HL-60 (cell line): ENCODE data around the gene PPL.

Source experiments
- DNase-seq, 2 experiments: peaks; one replicate each; pipeline ENCODE4 v3.0.0-alpha.2; 2010 to 2020; ENCODE audit warnings: low read depth in 1 of 2, low spot score in 1 of 2
- H3K27ac ChIP-seq: fragments of 250-450 bp; sonication (Bioruptor Pico); replicated peaks from 2 replicates; pipeline ENCODE4 v1.5.1; 2020; ENCODE audit warnings: mild to moderate bottlenecking, moderate library complexity
- H3K27me3 ChIP-seq: fragments of 250-450 bp; sonication (Bioruptor Pico); 2 replicates; pipeline ENCODE4 v1.5.1; 2021; ENCODE audit warnings: mild to moderate bottlenecking, moderate library complexity; ENCODE audit not compliant: insufficient read depth, poor library complexity, severe bottlenecking
- H3K4me3 ChIP-seq: replicated peaks from 2 replicates; pipeline ENCODE4 v1.5.1; 2011; ENCODE audit warnings: mild to moderate bottlenecking, control low read depth, low read length; ENCODE audit not compliant: insufficient read depth
- GABPA ChIP-seq: IDR thresholded peaks from 2 replicates; pipeline ENCODE4 v1.6.1; 2012; ENCODE audit warnings: low read depth
- POLR2AphosphoS5 ChIP-seq: IDR thresholded peaks from 2 replicates; pipeline ENCODE4 v1.6.1; 2012; ENCODE audit warnings: low read depth
- SPI1 ChIP-seq: IDR thresholded peaks from 2 replicates; pipeline ENCODE4 v1.6.1; 2012; ENCODE audit warnings: low read depth, mild to moderate bottlenecking, borderline replicate concordance
- TF ChIP-seq, protein P1 (sequence below): IDR thresholded peaks from one replicate; pipeline ENCODE4 v1.5.1; 2011; ENCODE audit warnings: low read length, control low read depth, inconsistent platforms; ENCODE audit not compliant: insufficient read depth
- TF ChIP-seq, protein P2 (sequence below): IDR thresholded peaks from 2 replicates; pipeline ENCODE4 v1.6.1; 2012; ENCODE audit warnings: low read depth; ENCODE audit not compliant: insufficient replicate concordance

Gene PPL

DNA sequence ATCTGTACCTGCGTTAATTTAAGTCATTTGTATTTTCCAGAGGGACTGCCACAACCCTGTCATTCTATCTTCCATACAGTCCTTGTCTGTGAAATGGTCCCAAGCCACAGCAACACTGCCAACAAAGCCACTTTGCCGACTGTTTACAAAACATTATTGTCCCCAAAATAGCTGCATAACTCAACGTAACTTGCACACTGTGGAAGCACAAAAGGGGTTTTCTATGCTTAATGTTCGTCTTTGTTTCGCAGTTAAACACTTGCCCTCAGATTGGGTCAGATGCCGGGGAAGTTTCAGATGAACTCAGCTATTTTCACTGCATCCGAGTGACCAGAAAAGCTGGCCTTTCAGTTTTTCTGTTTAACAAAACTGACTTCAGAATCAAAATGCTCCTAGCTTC is 25.8 kb upstream of the PPL start:
- H3K4me3 ChIP-seq: no peak overlapping the region
- no peak for DNase-seq
- TF ChIP-seq GABPA: no peak
- no peak for TF ChIP-seq SPI1
- TF ChIP-seq, protein P1, sequence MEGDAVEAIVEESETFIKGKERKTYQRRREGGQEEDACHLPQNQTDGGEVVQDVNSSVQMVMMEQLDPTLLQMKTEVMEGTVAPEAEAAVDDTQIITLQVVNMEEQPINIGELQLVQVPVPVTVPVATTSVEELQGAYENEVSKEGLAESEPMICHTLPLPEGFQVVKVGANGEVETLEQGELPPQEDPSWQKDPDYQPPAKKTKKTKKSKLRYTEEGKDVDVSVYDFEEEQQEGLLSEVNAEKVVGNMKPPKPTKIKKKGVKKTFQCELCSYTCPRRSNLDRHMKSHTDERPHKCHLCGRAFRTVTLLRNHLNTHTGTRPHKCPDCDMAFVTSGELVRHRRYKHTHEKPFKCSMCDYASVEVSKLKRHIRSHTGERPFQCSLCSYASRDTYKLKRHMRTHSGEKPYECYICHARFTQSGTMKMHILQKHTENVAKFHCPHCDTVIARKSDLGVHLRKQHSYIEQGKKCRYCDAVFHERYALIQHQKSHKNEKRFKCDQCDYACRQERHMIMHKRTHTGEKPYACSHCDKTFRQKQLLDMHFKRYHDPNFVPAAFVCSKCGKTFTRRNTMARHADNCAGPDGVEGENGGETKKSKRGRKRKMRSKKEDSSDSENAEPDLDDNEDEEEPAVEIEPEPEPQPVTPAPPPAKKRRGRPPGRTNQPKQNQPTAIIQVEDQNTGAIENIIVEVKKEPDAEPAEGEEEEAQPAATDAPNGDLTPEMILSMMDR: no peak
- no peak for TF ChIP-seq POLR2AphosphoS5
- TF ChIP-seq, protein P2, sequence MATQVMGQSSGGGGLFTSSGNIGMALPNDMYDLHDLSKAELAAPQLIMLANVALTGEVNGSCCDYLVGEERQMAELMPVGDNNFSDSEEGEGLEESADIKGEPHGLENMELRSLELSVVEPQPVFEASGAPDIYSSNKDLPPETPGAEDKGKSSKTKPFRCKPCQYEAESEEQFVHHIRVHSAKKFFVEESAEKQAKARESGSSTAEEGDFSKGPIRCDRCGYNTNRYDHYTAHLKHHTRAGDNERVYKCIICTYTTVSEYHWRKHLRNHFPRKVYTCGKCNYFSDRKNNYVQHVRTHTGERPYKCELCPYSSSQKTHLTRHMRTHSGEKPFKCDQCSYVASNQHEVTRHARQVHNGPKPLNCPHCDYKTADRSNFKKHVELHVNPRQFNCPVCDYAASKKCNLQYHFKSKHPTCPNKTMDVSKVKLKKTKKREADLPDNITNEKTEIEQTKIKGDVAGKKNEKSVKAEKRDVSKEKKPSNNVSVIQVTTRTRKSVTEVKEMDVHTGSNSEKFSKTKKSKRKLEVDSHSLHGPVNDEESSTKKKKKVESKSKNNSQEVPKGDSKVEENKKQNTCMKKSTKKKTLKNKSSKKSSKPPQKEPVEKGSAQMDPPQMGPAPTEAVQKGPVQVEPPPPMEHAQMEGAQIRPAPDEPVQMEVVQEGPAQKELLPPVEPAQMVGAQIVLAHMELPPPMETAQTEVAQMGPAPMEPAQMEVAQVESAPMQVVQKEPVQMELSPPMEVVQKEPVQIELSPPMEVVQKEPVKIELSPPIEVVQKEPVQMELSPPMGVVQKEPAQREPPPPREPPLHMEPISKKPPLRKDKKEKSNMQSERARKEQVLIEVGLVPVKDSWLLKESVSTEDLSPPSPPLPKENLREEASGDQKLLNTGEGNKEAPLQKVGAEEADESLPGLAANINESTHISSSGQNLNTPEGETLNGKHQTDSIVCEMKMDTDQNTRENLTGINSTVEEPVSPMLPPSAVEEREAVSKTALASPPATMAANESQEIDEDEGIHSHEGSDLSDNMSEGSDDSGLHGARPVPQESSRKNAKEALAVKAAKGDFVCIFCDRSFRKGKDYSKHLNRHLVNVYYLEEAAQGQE: no peak
- H3K27ac ChIP-seq: no peak overlapping the region
- peaks cover 7% of the 10 kb centered on the region for H3K27me3 ChIP-seq

DNA sequence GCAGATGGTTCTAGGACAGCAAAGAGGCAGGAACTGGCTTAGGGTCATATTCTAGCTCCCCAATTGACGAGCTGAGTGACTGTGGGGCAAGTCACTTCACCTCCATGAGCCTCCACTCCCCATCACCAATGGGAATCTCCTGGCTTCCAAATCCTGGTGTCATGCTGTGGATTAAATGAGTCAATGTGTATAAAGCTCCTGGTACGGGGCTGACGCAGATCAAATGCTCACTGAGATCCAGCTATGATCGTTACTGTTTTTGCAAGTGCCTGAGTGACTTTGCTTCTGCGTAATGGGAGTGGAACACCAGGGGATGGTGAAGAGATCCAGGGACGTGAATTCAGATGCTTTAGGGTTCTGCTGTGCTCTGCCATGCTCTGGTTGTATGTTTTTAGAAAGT is 23.6 kb upstream of the PPL start:
- H3K27me3 ChIP-seq: peaks cover 7% of the 10 kb centered on the region
- TF ChIP-seq, protein P1: no peak
- TF ChIP-seq, protein P2: no peak
- TF ChIP-seq POLR2AphosphoS5 (no peak), GABPA (no peak), SPI1 (no peak)
- DNase-seq: no peak
- H3K4me3 ChIP-seq: no peak overlapping the region
- no peak overlapping the region for H3K27ac ChIP-seq

DNA sequence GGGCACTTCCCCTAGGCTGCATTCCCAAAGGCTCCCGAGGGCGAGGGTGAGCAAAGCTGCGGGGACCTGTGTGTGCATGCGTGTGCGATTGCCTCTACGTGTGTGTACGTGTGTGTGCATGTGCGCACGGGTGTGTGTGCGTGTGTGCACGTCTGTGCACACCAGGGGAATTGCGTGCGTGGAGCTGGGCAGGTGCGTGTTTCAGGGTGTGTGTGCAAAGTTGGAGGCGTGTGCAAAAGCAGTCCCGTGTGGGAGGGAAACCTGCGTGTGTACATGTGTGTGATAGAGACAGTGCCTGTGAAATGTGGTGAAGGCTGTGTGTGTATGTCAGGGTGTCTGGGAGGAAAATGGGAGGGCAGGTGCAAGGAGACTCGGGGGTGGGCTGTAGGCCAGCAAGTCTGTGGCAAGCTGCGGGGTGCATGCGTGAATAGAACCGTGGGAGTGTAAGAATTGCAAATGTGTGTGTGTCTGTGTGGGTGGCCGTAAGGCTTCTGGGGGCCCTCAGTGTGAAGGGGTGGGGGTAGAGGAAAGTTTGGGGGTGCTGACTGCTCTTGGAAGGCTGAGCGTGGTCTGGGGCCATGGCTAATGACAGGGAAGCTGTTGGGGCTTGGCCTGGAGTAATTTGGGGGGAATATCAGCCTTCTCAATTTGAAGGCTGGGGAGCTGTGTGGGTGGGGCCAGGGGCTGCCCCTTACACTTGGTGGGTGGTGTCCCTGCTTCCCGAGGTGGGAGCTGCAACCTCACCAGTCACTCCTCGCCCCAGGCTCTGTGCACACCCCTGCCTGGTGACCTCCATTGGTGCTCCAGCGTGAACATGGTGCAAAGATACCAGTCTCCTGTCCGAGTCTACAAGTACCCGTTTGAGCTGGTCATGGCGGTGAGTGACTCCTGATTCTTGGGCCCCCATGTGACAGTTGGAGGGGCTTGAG is 21.8 kb upstream of the PPL start:
- TF ChIP-seq, protein P1: no peak
- TF ChIP-seq POLR2AphosphoS5 (no peak), GABPA (no peak)
- no peak for DNase-seq
- peaks cover 7% of the 10 kb centered on the region for H3K27me3 ChIP-seq
- no peak overlapping the region for H3K27ac ChIP-seq
- H3K4me3 ChIP-seq: peak overlapping the region; percentile 27
